ENCODE results near the gene STS. TPM values are rescaled to one million over a fixed set of nuclear protein-coding genes. Genes with fewer than 3 reads are reported as not detected.

The STS gene
- total and polyA plus RNA-seq, 2 of the 4 experiments (the other 2 are of a cell fraction), result 2.6 to 3.4 TPM

DNA sequence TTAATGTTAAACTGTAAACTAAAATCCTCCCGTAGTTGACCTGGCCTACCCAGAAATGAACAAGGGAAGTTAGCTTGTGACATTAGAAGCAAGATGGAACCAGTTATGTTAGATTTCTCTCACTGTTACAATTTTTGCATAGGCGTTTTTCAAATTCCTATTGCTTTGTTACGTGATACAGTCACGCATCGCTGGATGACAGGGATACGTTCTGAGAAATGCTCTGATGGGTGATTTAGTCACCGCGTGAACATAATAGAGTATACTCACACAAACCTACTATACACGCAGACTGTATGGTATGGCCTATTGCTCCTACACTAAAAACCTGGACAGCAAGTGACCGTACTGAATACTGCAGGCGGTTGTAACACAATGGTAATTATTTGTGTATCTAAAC is 47.1 kb downstream of the STS start:
- in situ Hi-C loops (cut with MboI; ENCODE audit: low sequenced_read_pairs) (no loop called here), dilution Hi-C loops (cut with HindIII; ENCODE audit: low sequenced_read_pairs, unreplicated experiment) (no loop called here), intact Hi-C loops (cut with micrococcal nuclease) (loop anchor here (5.0 kb wide), 1 partner anchor 733 kb away; the partner anchor contains the start of gene PNPLA4)
- Histone ChIP-seq H4K91ac (ENCODE audit: insufficient read depth, low read depth, low read length) (no peak overlapping the region), H3K9me3 (ENCODE audit: control insufficient read depth, insufficient read depth, low read length) (no peaks in the 10 kb centered on the region), H2AK5ac (ENCODE audit: low read depth, low read length) (no peak overlapping the region), H3K36me3 (ENCODE audit: control insufficient read depth, insufficient read depth, low read length) (no peaks in the 10 kb centered on the region), H4K20me1 (ENCODE audit: insufficient read depth, low read length) (no peaks in the 10 kb centered on the region), H2AK9ac (replicated peaks; ENCODE audit: low read depth, low read length, poor library complexity) (no peak overlapping the region), H3K18ac (ENCODE audit: low read depth, low read length) (no peak overlapping the region), H3K4me2 (ENCODE audit: low read depth, low read length) (no peak overlapping the region), H3K9me1 (ENCODE audit: insufficient read depth, low read length) (no peaks in the 10 kb centered on the region), H2BK20ac (ENCODE audit: low read depth, low read length) (no peak overlapping the region), H2BK5ac (ENCODE audit: low read depth, low read length, poor library complexity, severe bottlenecking) (no peak overlapping the region), H3K27me3 (ENCODE audit: control insufficient read depth, insufficient read depth, low read length) (no peaks in the 10 kb centered on the region), H4K5ac (ENCODE audit: low read depth, low read length) (no peak overlapping the region), H2BK120ac (ENCODE audit: low read depth, low read length) (no peak overlapping the region), H3K9ac (ENCODE audit: low read depth, low read length) (no peak overlapping the region), H3K4ac (ENCODE audit: low read depth, low read length) (no peak overlapping the region), H4K8ac (ENCODE audit: low read depth in 2 of 2, low read length in 2 of 2) (no peak overlapping the region), H2AFZ (replicated peaks; ENCODE audit: low read length, poor library complexity) (no peak overlapping the region), H3K4me3 (ENCODE audit: insufficient read depth, low read depth, low read length) (no peak overlapping the region), H3K4me1 (ENCODE audit: control insufficient read depth, insufficient read depth, low read length) (no peaks in the 10 kb centered on the region), H3K14ac (replicated peaks; ENCODE audit: low read depth, low read length) (no peak overlapping the region), H3K27ac (ENCODE audit: insufficient read depth, low read length) (no peak overlapping the region), H3K79me1 (ENCODE audit: low read depth in 1 of 2, low read length in 2 of 2) (no peaks in the 10 kb centered on the region), H3K56ac (ENCODE audit: extremely low read depth, insufficient read depth, low read length) (no peak overlapping the region), H2BK15ac (ENCODE audit: low read depth, low read length) (no peak overlapping the region), H3K23ac (ENCODE audit: low read depth, low read length) (no peak overlapping the region)
- ATAC-seq (ENCODE audit: low read depth), result no peak
- TF ChIP-seq MAZ (IDR thresholded peaks at IDR 0.05; ENCODE audit: borderline replicate concordance, low read depth, low read length) (no peak), SMC3 (IDR thresholded peaks at IDR 0.05; ENCODE audit: low read depth, low read length) (no peak), POLR2A (IDR thresholded peaks at IDR 0.05; ENCODE audit: low read depth, low read length) (no peak)
- CTCF ChIA-PET, result no interaction called here
- POLR2A ChIA-PET (ENCODE audit: unreplicated experiment), result no interaction called here
- WGBS, 2 experiments (ENCODE audit: extremely low coverage in 2 of 2, insufficient read length in 1 of 2), result no CpG with 5 or more reads among the region's 11 CpGs
- BruUV-seq (replicated peaks), result no TSS peak
- no peak for DNase-seq

Small RNAs within 50 kb of the gene (microRNA-seq; reads per million reads assigned to microRNA genes)
- 0 to 0.73 reads per million in 2 experiments for gene MIR4767 (ENCODE audit: insufficient read depth in 1 of 2, insufficient read length in 1 of 2, unreplicated experiment in 1 of 2)

Small RNAs within 50 kb of the gene (small RNA-seq; reads per million reads assigned to genes)
- 0 to 0.15 (median 0) reads per million in 5 experiments for gene MIR4767

Other genes starting within 250 kb of the STS start
- gene PUDP, start 441 bp downstream of the STS start, total RNA-seq (2012; rRNA removed), result 22.2 and 25.0 TPM in 2 replicates
- gene PUDP, start 441 bp downstream of the STS start, polyA plus RNA-seq (2012; rRNA removed), result 28.6 and 29.4 TPM in 2 replicates

Data from IMR-90 (cell line).